Measurements from ENCODE around the gene GAS1. TPM values are rescaled to one million over a fixed set of nuclear protein-coding genes. Genes with fewer than 3 reads are reported as not detected.

GAS1 gene
- polyA plus RNA-seq, 1 donor (not counting 4 experiments of a cell fraction or from before 2014, with no cell fraction given) = 0.75 TPM

DNA sequence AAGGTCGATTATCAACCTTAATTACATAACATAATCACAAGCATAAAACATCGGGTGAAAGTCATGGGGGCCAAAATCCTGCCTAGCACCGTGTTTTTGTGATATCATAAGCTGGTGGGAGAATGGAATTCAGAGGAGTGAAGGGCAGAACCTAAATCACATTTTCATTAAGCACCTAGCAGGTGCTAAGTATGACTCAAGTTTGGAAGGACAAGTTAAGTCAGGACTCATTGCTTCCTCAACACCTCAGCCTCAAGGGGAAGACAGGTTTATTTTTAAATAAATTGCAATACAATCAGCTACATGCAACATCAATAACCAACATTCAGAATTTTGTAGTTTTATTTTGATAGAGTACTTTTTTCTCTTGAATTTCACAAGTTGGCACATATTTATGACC is 33.5 kb upstream of the GAS1 start:
- H3K4me2 ChIP-seq (ENCODE audit: control insufficient read depth, extremely low read depth, insufficient read depth, low read depth, low read length) = peak overlapping the region; percentile 7
- H2AFZ ChIP-seq (ENCODE audit: control insufficient read depth, low read length) = no peak overlapping the region
- TF ChIP-seq EZH2 (IDR thresholded peaks at IDR 0.05; ENCODE audit: low read length) = no peak
- TF ChIP-seq, protein P1, sequence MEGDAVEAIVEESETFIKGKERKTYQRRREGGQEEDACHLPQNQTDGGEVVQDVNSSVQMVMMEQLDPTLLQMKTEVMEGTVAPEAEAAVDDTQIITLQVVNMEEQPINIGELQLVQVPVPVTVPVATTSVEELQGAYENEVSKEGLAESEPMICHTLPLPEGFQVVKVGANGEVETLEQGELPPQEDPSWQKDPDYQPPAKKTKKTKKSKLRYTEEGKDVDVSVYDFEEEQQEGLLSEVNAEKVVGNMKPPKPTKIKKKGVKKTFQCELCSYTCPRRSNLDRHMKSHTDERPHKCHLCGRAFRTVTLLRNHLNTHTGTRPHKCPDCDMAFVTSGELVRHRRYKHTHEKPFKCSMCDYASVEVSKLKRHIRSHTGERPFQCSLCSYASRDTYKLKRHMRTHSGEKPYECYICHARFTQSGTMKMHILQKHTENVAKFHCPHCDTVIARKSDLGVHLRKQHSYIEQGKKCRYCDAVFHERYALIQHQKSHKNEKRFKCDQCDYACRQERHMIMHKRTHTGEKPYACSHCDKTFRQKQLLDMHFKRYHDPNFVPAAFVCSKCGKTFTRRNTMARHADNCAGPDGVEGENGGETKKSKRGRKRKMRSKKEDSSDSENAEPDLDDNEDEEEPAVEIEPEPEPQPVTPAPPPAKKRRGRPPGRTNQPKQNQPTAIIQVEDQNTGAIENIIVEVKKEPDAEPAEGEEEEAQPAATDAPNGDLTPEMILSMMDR (optimal IDR thresholded peaks at IDR 0.05 in 1 of 3, IDR thresholded peaks at IDR 0.05 in 1 of 3, conservative IDR thresholded peaks at IDR 0.05 in 1 of 3; ENCODE audit: extremely low read depth in 1 of 3, insufficient read depth in 2 of 3, low read length in 3 of 3) = no peak
- no peaks in the 10 kb centered on the region for H3K79me2 ChIP-seq (ENCODE audit: control insufficient read depth, insufficient read depth, low read length)
- dilution Hi-C loops (cut with MboI; ENCODE audit: extremely low pct_ligation_motif_present, low sequenced_read_pairs) = no loop called here
- no peak overlapping the region for H3K4me3 ChIP-seq (ENCODE audit: control insufficient read depth in 2 of 3, extremely low read depth in 1 of 3, insufficient read depth in 2 of 3, low read depth in 1 of 3, low read length in 3 of 3)
- no peak overlapping the region for H3K9ac ChIP-seq (ENCODE audit: control insufficient read depth, extremely low read depth, insufficient read depth, low read length)
- no peaks in the 10 kb centered on the region for H3K9me1 ChIP-seq (ENCODE audit: control insufficient read depth, extremely low read depth, insufficient read depth, low read length)
- H3K27me3 ChIP-seq (ENCODE audit: control insufficient read depth, extremely low read depth, insufficient read depth, low read length) = no peaks in the 10 kb centered on the region
- H4K20me1 ChIP-seq (ENCODE audit: control insufficient read depth, extremely low read depth, insufficient read depth, low read length) = no peaks in the 10 kb centered on the region
- no peak for DNase-seq (ENCODE audit: low read depth, low spot score)
- no peaks in the 10 kb centered on the region for H3K9me3 ChIP-seq (ENCODE audit: control insufficient read depth, low read depth, low read length)
- no peaks in the 10 kb centered on the region for H3K36me3 ChIP-seq (ENCODE audit: control insufficient read depth in 2 of 2, extremely low read depth in 1 of 2, insufficient read depth in 2 of 2, low read length in 2 of 2)
- FAIRE-seq = peak; percentile 69
- H3K27ac ChIP-seq (ENCODE audit: control insufficient read depth, insufficient read depth, low read length) = no peak overlapping the region
- peaks cover 56% of the 10 kb centered on the region for H3K4me1 ChIP-seq (ENCODE audit: control insufficient read depth, extremely low read depth, insufficient read depth, low read length)

- no peaks in the 10 kb centered on the region for H3K36me3 ChIP-seq (ENCODE audit: control insufficient read depth in 2 of 2, extremely low read depth in 1 of 2, insufficient read depth in 2 of 2, low read length in 2 of 2)
- H2AFZ ChIP-seq (ENCODE audit: control insufficient read depth, low read length) = no peak overlapping the region
- peak overlapping the region; percentile 28 for H3K27ac ChIP-seq (ENCODE audit: control insufficient read depth, insufficient read depth, low read length)
- H3K9me1 ChIP-seq (ENCODE audit: control insufficient read depth, extremely low read depth, insufficient read depth, low read length) = no peaks in the 10 kb centered on the region
- dilution Hi-C loops (cut with MboI; ENCODE audit: extremely low pct_ligation_motif_present, low sequenced_read_pairs) = no loop called here
- peak; percentile 92 for FAIRE-seq
- no peak overlapping the region for H3K4me3 ChIP-seq (ENCODE audit: control insufficient read depth in 2 of 3, extremely low read depth in 1 of 3, insufficient read depth in 2 of 3, low read depth in 1 of 3, low read length in 3 of 3)
- no peaks in the 10 kb centered on the region for H4K20me1 ChIP-seq (ENCODE audit: control insufficient read depth, extremely low read depth, insufficient read depth, low read length)
- no peaks in the 10 kb centered on the region for H3K79me2 ChIP-seq (ENCODE audit: control insufficient read depth, insufficient read depth, low read length)
- H3K9ac ChIP-seq (ENCODE audit: control insufficient read depth, extremely low read depth, insufficient read depth, low read length) = no peak overlapping the region
- peaks cover 56% of the 10 kb centered on the region for H3K4me1 ChIP-seq (ENCODE audit: control insufficient read depth, extremely low read depth, insufficient read depth, low read length)
- H3K9me3 ChIP-seq (ENCODE audit: control insufficient read depth, low read depth, low read length) = no peaks in the 10 kb centered on the region
- H3K27me3 ChIP-seq (ENCODE audit: control insufficient read depth, extremely low read depth, insufficient read depth, low read length) = no peaks in the 10 kb centered on the region
- TF ChIP-seq, protein P1 (optimal IDR thresholded peaks at IDR 0.05 in 1 of 3, IDR thresholded peaks at IDR 0.05 in 1 of 3, conservative IDR thresholded peaks at IDR 0.05 in 1 of 3; ENCODE audit: extremely low read depth in 1 of 3, insufficient read depth in 2 of 3, low read length in 3 of 3) = no peak
- no peak for TF ChIP-seq EZH2 (IDR thresholded peaks at IDR 0.05; ENCODE audit: low read length)
- H3K4me2 ChIP-seq (ENCODE audit: control insufficient read depth, extremely low read depth, insufficient read depth, low read depth, low read length) = peak overlapping the region; percentile 31
- no peak for DNase-seq (ENCODE audit: low read depth, low spot score)
Observed at GRCh38 chr9:86979657-86980056, 32.4 kb upstream of the GAS1 start.
